Activated CD8-positive, alpha-beta memory T cell treated with anti-CD3 and anti-CD28 coated beads, Interleukin-2, amount 10 ng/mL, durations not matched to agents 7 days and 5 days (primary cell): Measurements from ENCODE around the gene SS18. TPM values are rescaled to one million over a fixed set of nuclear protein-coding genes. Genes with fewer than 3 reads are reported as not detected.

ENCODE experiments used
- ATAC-seq: fragments of 150-1000 bp; cut with Tn5 transposase; one replicate; pipeline ENCODE4 v1.10.0; 2021; ENCODE audit warnings: moderate library complexity
- CTCF ChIA-PET: fragments of 350-600 bp; sonication (Branson Sonifier 250); formaldehyde crosslinking; loops from one replicate; lab custom pipeline; 2021; ENCODE audit warnings: antibody characterized with exemption; lab: Charles Lee
- DNase-seq: peaks from one replicate; pipeline ENCODE4 v3.0.0-alpha.2; 2020
- H3K27ac Mint-ChIP-seq: one replicate; pipeline ENCODE4 v1.8.0; 2021; ENCODE audit warnings: mild to moderate bottlenecking, mixed read lengths
- H3K27me3 Mint-ChIP-seq: one replicate; pipeline ENCODE4 v1.8.0; 2021; ENCODE audit warnings: mixed read lengths
- H3K36me3 Mint-ChIP-seq: one replicate; pipeline ENCODE4 v1.8.0; 2021; ENCODE audit warnings: mild to moderate bottlenecking, mixed read lengths
- H3K4me1 Mint-ChIP-seq: one replicate; pipeline ENCODE4 v1.8.0; 2021; ENCODE audit warnings: mixed read lengths
- H3K4me3 Mint-ChIP-seq: one replicate; pipeline ENCODE4 v1.8.0; 2021; ENCODE audit warnings: mild to moderate bottlenecking, moderate library complexity, mixed read lengths
- H3K9me3 Mint-ChIP-seq: one replicate; pipeline ENCODE4 v1.8.0; 2022; ENCODE audit warnings: low read depth, mixed read lengths
- total RNA-seq, 2 experiments: library from RNA; stranded (reverse); gene quantifications; one replicate each; pipeline ENCODE4 v1.2.3, GENCODE V29; 2021

SS18 gene
- total RNA-seq, 2 experiments from 2014 or later: 58.8 to 60.8 TPM

GRCh38 chr18:26091047-26091630, 726 bp upstream of the SS18 start:
- H3K4me1 Mint-ChIP-seq: peaks cover 29% of the 10 kb centered on the region
- peak overlapping the region; percentile 94 for H3K27ac Mint-ChIP-seq
- H3K36me3 Mint-ChIP-seq: peaks cover 16% of the 10 kb centered on the region
- no peaks in the 10 kb centered on the region for H3K27me3 Mint-ChIP-seq
- CTCF ChIA-PET: no interaction called here
- peak overlapping the region; percentile 89 for H3K4me3 Mint-ChIP-seq
- DNase-seq (no peak), ATAC-seq (peak; percentile 56)
- no peaks in the 10 kb centered on the region for H3K9me3 Mint-ChIP-seq

GRCh38 chr18:26089293-26090129, 902 bp downstream of the SS18 start:
- Mint-ChIP-seq H3K9me3 (no peaks in the 10 kb centered on the region), H3K36me3 (peaks cover 29% of the 10 kb centered on the region), H3K27me3 (no peaks in the 10 kb centered on the region), H3K27ac (peak overlapping the region; percentile 94), H3K4me3 (peak overlapping the region; percentile 89), H3K4me1 (peaks cover 30% of the 10 kb centered on the region)
- ATAC-seq (peak; percentile 0), DNase-seq (no peak)
- CTCF ChIA-PET: no interaction called here

GRCh38 chr18:26088487-26088886, 1.9 kb downstream of the SS18 start:
- Mint-ChIP-seq H3K9me3 (no peaks in the 10 kb centered on the region), H3K4me3 (peak overlapping the region; percentile 89), H3K36me3 (peaks cover 37% of the 10 kb centered on the region), H3K4me1 (peaks cover 30% of the 10 kb centered on the region), H3K27ac (peak overlapping the region; percentile 94), H3K27me3 (no peaks in the 10 kb centered on the region)
- DNase-seq (no peak), ATAC-seq (no peak)
- CTCF ChIA-PET: no interaction called here

GRCh38 chr18:26086959-26087358, 3.5 kb downstream of the SS18 start:
- peaks cover 29% of the 10 kb centered on the region for H3K4me1 Mint-ChIP-seq
- CTCF ChIA-PET: no interaction called here
- H3K9me3 Mint-ChIP-seq: no peaks in the 10 kb centered on the region
- ATAC-seq: no peak
- no peak overlapping the region for H3K27ac Mint-ChIP-seq
- H3K4me3 Mint-ChIP-seq: no peak overlapping the region
- H3K36me3 Mint-ChIP-seq: peaks cover 48% of the 10 kb centered on the region
- DNase-seq: no peak
- H3K27me3 Mint-ChIP-seq: no peaks in the 10 kb centered on the region

GRCh38 chr18:26085056-26085455, 5.4 kb downstream of the SS18 start:
- DNase-seq: no peak
- no peaks in the 10 kb centered on the region for H3K27me3 Mint-ChIP-seq
- no peak overlapping the region for H3K27ac Mint-ChIP-seq
- peaks cover 60% of the 10 kb centered on the region for H3K36me3 Mint-ChIP-seq
- no peak overlapping the region for H3K4me3 Mint-ChIP-seq
- H3K4me1 Mint-ChIP-seq: peaks cover 32% of the 10 kb centered on the region
- CTCF ChIA-PET: no interaction called here
- no peaks in the 10 kb centered on the region for H3K9me3 Mint-ChIP-seq
- no peak for ATAC-seq

- DNase-seq (no peak), ATAC-seq (no peak)
- H3K4me1 Mint-ChIP-seq: peaks cover 21% of the 10 kb centered on the region
- H3K4me3 Mint-ChIP-seq: no peak overlapping the region
- H3K9me3 Mint-ChIP-seq: no peaks in the 10 kb centered on the region
- no peak overlapping the region for H3K27ac Mint-ChIP-seq
- no peaks in the 10 kb centered on the region for H3K27me3 Mint-ChIP-seq
- CTCF ChIA-PET: no interaction called here
- H3K36me3 Mint-ChIP-seq: peaks cover 63% of the 10 kb centered on the region
Observed at GRCh38 chr18:26083099-26083498, 7.3 kb downstream of the SS18 start.

GRCh38 chr18:26082475-26082874, 7.9 kb downstream of the SS18 start:
- Mint-ChIP-seq H3K36me3 (peaks cover 65% of the 10 kb centered on the region), H3K27ac (no peak overlapping the region), H3K27me3 (no peaks in the 10 kb centered on the region), H3K4me3 (no peak overlapping the region), H3K4me1 (peaks cover 16% of the 10 kb centered on the region), H3K9me3 (no peaks in the 10 kb centered on the region)
- ATAC-seq (no peak), DNase-seq (no peak)
- CTCF ChIA-PET: no interaction called here

GRCh38 chr18:26074246-26074645, 16.2 kb downstream of the SS18 start:
- Mint-ChIP-seq H3K4me3 (no peak overlapping the region), H3K9me3 (peaks cover 3% of the 10 kb centered on the region), H3K4me1 (peaks cover 3% of the 10 kb centered on the region), H3K36me3 (peaks cover 68% of the 10 kb centered on the region), H3K27ac (no peak overlapping the region), H3K27me3 (no peaks in the 10 kb centered on the region)
- CTCF ChIA-PET: no interaction called here
- ATAC-seq (no peak), DNase-seq (no peak)

GRCh38 chr18:26073758-26074157, 16.7 kb downstream of the SS18 start:
- H3K9me3 Mint-ChIP-seq: peaks cover 3% of the 10 kb centered on the region
- peaks cover 69% of the 10 kb centered on the region for H3K36me3 Mint-ChIP-seq
- H3K4me3 Mint-ChIP-seq: no peak overlapping the region
- no peak for ATAC-seq
- DNase-seq: no peak
- H3K4me1 Mint-ChIP-seq: peaks cover 3% of the 10 kb centered on the region
- no peaks in the 10 kb centered on the region for H3K27me3 Mint-ChIP-seq
- no peak overlapping the region for H3K27ac Mint-ChIP-seq
- CTCF ChIA-PET: no interaction called here

- ATAC-seq (no peak), DNase-seq (no peak)
- Mint-ChIP-seq H3K9me3 (peaks cover 3% of the 10 kb centered on the region), H3K27ac (no peak overlapping the region), H3K36me3 (peaks cover 71% of the 10 kb centered on the region), H3K4me1 (peaks cover 3% of the 10 kb centered on the region), H3K4me3 (no peak overlapping the region), H3K27me3 (no peaks in the 10 kb centered on the region)
- CTCF ChIA-PET: no interaction called here
Observed at GRCh38 chr18:26071725-26072124, 18.7 kb downstream of the SS18 start.

- H3K4me1 Mint-ChIP-seq: peaks cover 3% of the 10 kb centered on the region
- DNase-seq (no peak), ATAC-seq (no peak)
- peaks cover 72% of the 10 kb centered on the region for H3K36me3 Mint-ChIP-seq
- H3K4me3 Mint-ChIP-seq: no peak overlapping the region
- CTCF ChIA-PET: no interaction called here
- no peaks in the 10 kb centered on the region for H3K27me3 Mint-ChIP-seq
- H3K27ac Mint-ChIP-seq: no peak overlapping the region
- H3K9me3 Mint-ChIP-seq: peaks cover 3% of the 10 kb centered on the region
Observed at GRCh38 chr18:26071020-26071419, 19.4 kb downstream of the SS18 start.

GRCh38 chr18:26059357-26059756, 31.1 kb downstream of the SS18 start:
- DNase-seq (no peak), ATAC-seq (no peak)
- H3K27ac Mint-ChIP-seq: no peak overlapping the region
- no peaks in the 10 kb centered on the region for H3K27me3 Mint-ChIP-seq
- no peak overlapping the region for H3K4me3 Mint-ChIP-seq
- H3K36me3 Mint-ChIP-seq: peaks cover 29% of the 10 kb centered on the region
- no peaks in the 10 kb centered on the region for H3K9me3 Mint-ChIP-seq
- CTCF ChIA-PET: no interaction called here
- H3K4me1 Mint-ChIP-seq: peaks cover 4% of the 10 kb centered on the region

GRCh38 chr18:26057344-26057773, 33.1 kb downstream of the SS18 start:
- no peak overlapping the region for H3K27ac Mint-ChIP-seq
- no peak overlapping the region for H3K4me3 Mint-ChIP-seq
- ATAC-seq: no peak
- CTCF ChIA-PET: no interaction called here
- no peaks in the 10 kb centered on the region for H3K27me3 Mint-ChIP-seq
- DNase-seq: no peak
- H3K9me3 Mint-ChIP-seq: no peaks in the 10 kb centered on the region
- peaks cover 4% of the 10 kb centered on the region for H3K4me1 Mint-ChIP-seq
- peaks cover 43% of the 10 kb centered on the region for H3K36me3 Mint-ChIP-seq

GRCh38 chr18:26056291-26056690, 34.1 kb downstream of the SS18 start:
- ATAC-seq (no peak), DNase-seq (no peak)
- Mint-ChIP-seq H3K36me3 (peaks cover 41% of the 10 kb centered on the region), H3K27me3 (no peaks in the 10 kb centered on the region), H3K4me3 (no peak overlapping the region), H3K27ac (no peak overlapping the region), H3K4me1 (peaks cover 4% of the 10 kb centered on the region), H3K9me3 (no peaks in the 10 kb centered on the region)
- CTCF ChIA-PET: no interaction called here
